CD8-positive, alpha-beta memory T cell (primary cell): Measurements from ENCODE around the gene PPP1R14C. TPM values are rescaled to one million over a fixed set of nuclear protein-coding genes. Genes with fewer than 3 reads are reported as not detected.
A peak's percentile ranks its signal among the peaks of the same experiment; 100 is the strongest.

ENCODE experiments used
- CTCF ChIA-PET: fragments of 350-600 bp; sonication (Branson Sonifier 250); formaldehyde crosslinking; loops from one replicate; lab custom pipeline; 2021; ENCODE audit warnings: antibody characterized with exemption; lab: Charles Lee
- POLR2A ChIA-PET: fragments of 350-600 bp; sonication (Branson Sonifier 250); formaldehyde crosslinking; loops from one replicate; lab custom pipeline; 2021; ENCODE audit warnings: antibody characterized with exemption; lab: Charles Lee
- DNase-seq, 5 donors: peaks; one replicate each; pipeline versions ENCODE4 v3.0.0 to v3.0.0-alpha.2; 2020 to 2022; ENCODE audit warnings: mixed read lengths in 1 of 5
- H3K27ac ChIP-seq: one replicate; pipeline ENCODE4 v1.7.0; 2013; ENCODE audit warnings: low read depth, mild to moderate bottlenecking, low read length, moderate library complexity
- H3K27me3 ChIP-seq: 2 replicates; pipeline ENCODE4 v1.7.0; 2013; ENCODE audit warnings: low read length, mild to moderate bottlenecking; ENCODE audit not compliant: insufficient read depth, poor library complexity, severe bottlenecking
- H3K36me3 ChIP-seq: 2 replicates; pipeline ENCODE4 v1.7.0; 2013; ENCODE audit warnings: mild to moderate bottlenecking, low read length, moderate library complexity; ENCODE audit not compliant: insufficient read depth
- H3K4me1 ChIP-seq: 2 replicates; pipeline ENCODE4 v1.7.0; 2013; ENCODE audit warnings: mild to moderate bottlenecking, low read length, moderate library complexity; ENCODE audit not compliant: insufficient read depth
- H3K4me3 ChIP-seq: 2 replicates; pipeline ENCODE4 v1.7.0; 2013; ENCODE audit warnings: mild to moderate bottlenecking, low read length
- H3K9me3 ChIP-seq: 2 replicates; pipeline ENCODE4 v1.7.0; 2013; ENCODE audit warnings: mild to moderate bottlenecking, low read length
- H3K27ac Mint-ChIP-seq, 8 donors: one replicate each; pipeline ENCODE4 v1.8.0; 2020 to 2021; ENCODE audit warnings: mixed read lengths in 8 of 8, mild to moderate bottlenecking in 6 of 8, inconsistent platforms in 3 of 8, moderate library complexity in 3 of 8
- H3K27me3 Mint-ChIP-seq, 2 donors: one replicate each; pipeline ENCODE4 v1.8.0; 2020 to 2021; ENCODE audit warnings: mixed read lengths in 2 of 2, mild to moderate bottlenecking in 1 of 2, moderate library complexity in 1 of 2
- H3K36me3 Mint-ChIP-seq, 3 donors: one replicate each; pipeline ENCODE4 v1.8.0; 2020 to 2021; ENCODE audit warnings: mixed read lengths in 3 of 3, inconsistent platforms in 1 of 3, mild to moderate bottlenecking in 1 of 3
- H3K4me1 Mint-ChIP-seq, 3 donors: one replicate each; pipeline ENCODE4 v1.8.0; 2020 to 2021; ENCODE audit warnings: mixed read lengths in 3 of 3, inconsistent platforms in 1 of 3, mild to moderate bottlenecking in 1 of 3
- H3K4me3 Mint-ChIP-seq, 7 donors: one replicate each; pipeline ENCODE4 v1.8.0; 2020 to 2021; ENCODE audit warnings: mixed read lengths in 7 of 7, mild to moderate bottlenecking in 6 of 7, moderate library complexity in 4 of 7, inconsistent platforms in 2 of 7
- H3K9me3 Mint-ChIP-seq, 5 donors: one replicate each; pipeline ENCODE4 v1.8.0; 2020 to 2022; ENCODE audit warnings: mixed read lengths in 5 of 5, mild to moderate bottlenecking in 3 of 5, moderate library complexity in 2 of 5, inconsistent platforms in 1 of 5
- polyA plus RNA-seq: library from polyadenylated mRNA; unstranded; fragments of 300-500 nt; fragmentation: Illumina TruSeq; gene quantifications from one replicate; pipeline ENCODE4 v1.2.3, GENCODE V29; 2021
- total RNA-seq, 2 experiments: library from RNA; stranded (reverse); gene quantifications; one replicate each; pipeline ENCODE4 v1.2.3, GENCODE V29; 2021

PPP1R14C gene
- total and polyA plus RNA-seq, 3 experiments from 2014 or later, result 0.76 to 1.6 (median 1.4) TPM

- Mint-ChIP-seq H3K4me1 (peaks cover 10 to 19% (median 12%) of the 10 kb centered on the region in 3 donors), H3K4me3 (no peak overlapping the region), H3K9me3 (peaks cover 0 to 4% (median 1%) of the 10 kb centered on the region in 5 donors), H3K27ac (peak overlapping the region; percentile 29 to 89 (median 69)), H3K36me3 (peaks cover 0 to 2% (median 0%) of the 10 kb centered on the region in 3 donors), H3K27me3 (peaks cover 0 to 2% of the 10 kb centered on the region in 2 donors)
- Histone ChIP-seq H3K27me3 (no peaks in the 10 kb centered on the region), H3K4me1 (peaks cover 7% of the 10 kb centered on the region), H3K36me3 (no peaks in the 10 kb centered on the region), H3K4me3 (no peak overlapping the region), H3K27ac (no peak overlapping the region), H3K9me3 (peaks cover 11% of the 10 kb centered on the region)
- peak in 4 of 5 donors; percentile 2 to 72 (median 26) for DNase-seq
- ChIA-PET POLR2A (interaction anchor here (0.5 kb wide), 1 partner anchor 299 kb away, joined by 6 read pairs; no protein-coding TSS in a partner anchor), CTCF (interaction anchor here (1.3 kb wide), 1 partner anchor 183 kb away, joined by 3 read pairs; no protein-coding TSS in a partner anchor)
Observed at GRCh38 chr6:150263765-150264404, 121.0 kb downstream of the PPP1R14C start.

GRCh38 chr6:150266309-150266708 lies 123.5 kb downstream of the PPP1R14C start:
- DNase-seq, result no peak
- H3K27ac ChIP-seq, result no peak overlapping the region
- peaks cover 7% of the 10 kb centered on the region for H3K4me1 ChIP-seq
- Mint-ChIP-seq H3K4me3 (no peak overlapping the region), H3K36me3 (peaks cover 0 to 4% (median 0%) of the 10 kb centered on the region in 3 donors), H3K4me1 (peaks cover 10 to 19% (median 12%) of the 10 kb centered on the region in 3 donors), H3K27me3 (no peaks in the 10 kb centered on the region), H3K9me3 (peaks cover 0 to 4% (median 1%) of the 10 kb centered on the region in 5 donors), H3K27ac (no peak overlapping the region)
- H3K27me3 ChIP-seq, result no peaks in the 10 kb centered on the region
- ChIA-PET CTCF (no interaction called here), POLR2A (no interaction called here)
- peaks cover 11% of the 10 kb centered on the region for H3K9me3 ChIP-seq
- H3K36me3 ChIP-seq, result no peaks in the 10 kb centered on the region
- no peak overlapping the region for H3K4me3 ChIP-seq

- H3K9me3 Mint-ChIP-seq, result peaks cover 0 to 4% (median 1%) of the 10 kb centered on the region in 5 donors
- H3K4me3 Mint-ChIP-seq, result no peak overlapping the region
- H3K9me3 ChIP-seq, result peaks cover 11% of the 10 kb centered on the region
- H3K36me3 ChIP-seq, result no peaks in the 10 kb centered on the region
- H3K4me3 ChIP-seq, result no peak overlapping the region
- POLR2A ChIA-PET, result no interaction called here
- H3K27me3 Mint-ChIP-seq, result no peaks in the 10 kb centered on the region
- H3K27me3 ChIP-seq, result no peaks in the 10 kb centered on the region
- peak overlapping the region in 1 of 8 donors; percentile 58 for H3K27ac Mint-ChIP-seq
- H3K27ac ChIP-seq, result peak overlapping the region; percentile 13
- H3K4me1 Mint-ChIP-seq, result peaks cover 10 to 19% (median 12%) of the 10 kb centered on the region in 3 donors
- CTCF ChIA-PET, result no interaction called here
- no peak for DNase-seq
- peaks cover 0 to 4% (median 0%) of the 10 kb centered on the region in 3 donors for H3K36me3 Mint-ChIP-seq
- peaks cover 7% of the 10 kb centered on the region for H3K4me1 ChIP-seq
Observed at GRCh38 chr6:150266963-150267685, 124.3 kb downstream of the PPP1R14C start.

- Mint-ChIP-seq H3K4me1 (peaks cover 9 to 19% (median 12%) of the 10 kb centered on the region in 3 donors), H3K27me3 (peaks cover 0 to 4% of the 10 kb centered on the region in 2 donors), H3K27ac (no peak overlapping the region), H3K36me3 (peaks cover 0 to 4% (median 0%) of the 10 kb centered on the region in 3 donors), H3K9me3 (peaks cover 0 to 4% (median 1%) of the 10 kb centered on the region in 5 donors), H3K4me3 (no peak overlapping the region)
- no peak for DNase-seq
- Histone ChIP-seq H3K27ac (peak overlapping the region; percentile 13), H3K9me3 (peaks cover 11% of the 10 kb centered on the region), H3K27me3 (no peaks in the 10 kb centered on the region), H3K4me1 (peaks cover 7% of the 10 kb centered on the region), H3K4me3 (no peak overlapping the region), H3K36me3 (no peaks in the 10 kb centered on the region)
- CTCF ChIA-PET, result no interaction called here
- POLR2A ChIA-PET, result no interaction called here
Observed at GRCh38 chr6:150267686-150268561, 125.1 kb downstream of the PPP1R14C start.

GRCh38 chr6:150269130-150269856 lies 126.4 kb downstream of the PPP1R14C start:
- H3K36me3 ChIP-seq, result no peaks in the 10 kb centered on the region
- no peak overlapping the region for H3K4me3 Mint-ChIP-seq
- H3K27ac Mint-ChIP-seq, result peak overlapping the region in 1 of 8 donors; percentile 36
- H3K27me3 ChIP-seq, result no peaks in the 10 kb centered on the region
- peaks cover 10 to 12% (median 11%) of the 10 kb centered on the region in 3 donors for H3K4me1 Mint-ChIP-seq
- peak overlapping the region; percentile 3 for H3K27ac ChIP-seq
- H3K9me3 Mint-ChIP-seq, result peaks cover 0 to 3% (median 0%) of the 10 kb centered on the region in 5 donors
- H3K9me3 ChIP-seq, result peaks cover 4% of the 10 kb centered on the region
- no peak for DNase-seq
- POLR2A ChIA-PET, result no interaction called here
- peaks cover 0 to 4% (median 0%) of the 10 kb centered on the region in 3 donors for H3K36me3 Mint-ChIP-seq
- CTCF ChIA-PET, result no interaction called here
- H3K4me1 ChIP-seq, result peaks cover 13% of the 10 kb centered on the region
- peaks cover 0 to 4% of the 10 kb centered on the region in 2 donors for H3K27me3 Mint-ChIP-seq
- H3K4me3 ChIP-seq, result no peak overlapping the region

GRCh38 chr6:150269857-150270223 lies 127.0 kb downstream of the PPP1R14C start:
- no peaks in the 10 kb centered on the region for H3K27me3 ChIP-seq
- Mint-ChIP-seq H3K36me3 (peaks cover 0 to 4% (median 0%) of the 10 kb centered on the region in 3 donors), H3K4me3 (no peak overlapping the region), H3K4me1 (peaks cover 4 to 6% (median 5%) of the 10 kb centered on the region in 3 donors), H3K27me3 (peaks cover 0 to 7% of the 10 kb centered on the region in 2 donors), H3K9me3 (no peaks in the 10 kb centered on the region), H3K27ac (no peak overlapping the region)
- CTCF ChIA-PET, result no interaction called here
- H3K4me1 ChIP-seq, result peaks cover 7% of the 10 kb centered on the region
- no peaks in the 10 kb centered on the region for H3K36me3 ChIP-seq
- H3K27ac ChIP-seq, result peak overlapping the region; percentile 3
- no peak overlapping the region for H3K4me3 ChIP-seq
- H3K9me3 ChIP-seq, result no peaks in the 10 kb centered on the region
- DNase-seq, result no peak
- POLR2A ChIA-PET, result no interaction called here

GRCh38 chr6:150270330-150271052 lies 127.6 kb downstream of the PPP1R14C start:
- CTCF ChIA-PET, result no interaction called here
- Histone ChIP-seq H3K4me1 (peaks cover 7% of the 10 kb centered on the region), H3K27ac (peak overlapping the region; percentile 76), H3K36me3 (no peaks in the 10 kb centered on the region), H3K9me3 (no peaks in the 10 kb centered on the region), H3K27me3 (no peaks in the 10 kb centered on the region), H3K4me3 (no peak overlapping the region)
- DNase-seq, result no peak
- Mint-ChIP-seq H3K4me1 (peaks cover 4% of the 10 kb centered on the region in 3 donors), H3K27ac (no peak overlapping the region), H3K27me3 (peaks cover 0 to 10% of the 10 kb centered on the region in 2 donors), H3K4me3 (no peak overlapping the region), H3K36me3 (peaks cover 0 to 4% (median 0%) of the 10 kb centered on the region in 3 donors), H3K9me3 (no peaks in the 10 kb centered on the region)
- POLR2A ChIA-PET, result no interaction called here
